ENCODE results near the gene EREG.

The EREG gene

GRCh38 chr4:74353858-74354257 lies 11.1 kb upstream of the EREG start:
- no peak for DNase-seq

- no peak for DNase-seq
Observed at GRCh38 chr4:74357965-74358364, 7.0 kb upstream of the EREG start.

- DNase-seq: no peak
Observed at GRCh38 chr4:74361671-74362070, 3.3 kb upstream of the EREG start.

- DNase-seq: no peak
Observed at GRCh38 chr4:74362347-74362746, 2.6 kb upstream of the EREG start.

- DNase-seq: no peak
Observed at GRCh38 chr4:74364256-74364651, 691 bp upstream of the EREG start.

- no peak for DNase-seq
Observed at GRCh38 chr4:74365761-74366160, 816 bp downstream of the EREG start.

- no peak for DNase-seq
Observed at GRCh38 chr4:74366367-74366911, 1.5 kb downstream of the EREG start.

GRCh38 chr4:74367656-74368290 lies 2.8 kb downstream of the EREG start:
- no peak for DNase-seq

GRCh38 chr4:74368596-74368995 lies 3.7 kb downstream of the EREG start:
- no peak for DNase-seq

GRCh38 chr4:74369855-74370254 lies 4.9 kb downstream of the EREG start:
- DNase-seq: no peak

GRCh38 chr4:74370912-74371311 lies 6.0 kb downstream of the EREG start:
- DNase-seq: no peak

- no peak for DNase-seq
Observed at GRCh38 chr4:74374128-74374527, 9.2 kb downstream of the EREG start.

- DNase-seq: no peak
Observed at GRCh38 chr4:74374561-74375327, 9.8 kb downstream of the EREG start.

GRCh38 chr4:74375824-74376426 lies 11.0 kb downstream of the EREG start:
- no peak for DNase-seq

GRCh38 chr4:74376888-74377483 lies 12.0 kb downstream of the EREG start:
- DNase-seq: no peak

- DNase-seq: no peak
Observed at GRCh38 chr4:74377714-74378113, 12.8 kb downstream of the EREG start.

GRCh38 chr4:74378573-74378972 lies 13.6 kb downstream of the EREG start:
- DNase-seq: no peak

- no peak for DNase-seq
Observed at GRCh38 chr4:74379912-74380311, 15.0 kb downstream of the EREG start.

- no peak for DNase-seq
Observed at GRCh38 chr4:74385386-74385785, 20.4 kb downstream of the EREG start.

GRCh38 chr4:74386159-74386558 lies 21.2 kb downstream of the EREG start:
- DNase-seq: no peak

- DNase-seq: no peak
Observed at GRCh38 chr4:74387790-74388189, 22.8 kb downstream of the EREG start.

GRCh38 chr4:74389494-74389893 lies 24.5 kb downstream of the EREG start:
- no peak for DNase-seq

GRCh38 chr4:74390677-74391076 lies 25.7 kb downstream of the EREG start:
- DNase-seq: no peak

- no peak for DNase-seq
Observed at GRCh38 chr4:74391346-74391745, 26.4 kb downstream of the EREG start.
